Measurements from ENCODE around the gene DEFB115.
"Not testable (repeated sequence)": the region's sequence is repeated elsewhere in the genome, so short reads cannot be mapped to it uniquely, and the experiment has no call there.

DEFB115 gene

GRCh38 chr20:31274441-31274840 is 17.0 kb downstream of the DEFB115 start:
- no peaks in the 10 kb centered on the region for H3K9me2 ChIP-seq (replicated peaks; ENCODE audit: control insufficient read depth, low read length)
- H3K27me3 ChIP-seq (ENCODE audit: control insufficient read depth, low read length): no peaks in the 10 kb centered on the region
- no peak overlapping the region for H3K4me3 ChIP-seq (ENCODE audit: low read length)
- H3F3A ChIP-seq (ENCODE audit: control insufficient read depth, insufficient read depth): no peaks in the 10 kb centered on the region
- H3K36me3 ChIP-seq (ENCODE audit: control insufficient read depth, low read length): no peaks in the 10 kb centered on the region
- no peaks in the 10 kb centered on the region; the same call in 1 of the 2 replicates for H3K9me3 ChIP-seq (ENCODE audit: control insufficient read depth, insufficient read depth, low read length)
- no peaks in the 10 kb centered on the region for H3K79me2 ChIP-seq (ENCODE audit: control insufficient read depth, low read length)
- no peaks in the 10 kb centered on the region for H4K20me1 ChIP-seq (ENCODE audit: control insufficient read depth, insufficient read depth, low read depth, low read length)
- no peaks in the 10 kb centered on the region for H3K4me1 ChIP-seq (ENCODE audit: control insufficient read depth, low read length)
- no peak overlapping the region for H3K27ac ChIP-seq (ENCODE audit: low read depth, low read length)
- no peak overlapping the region for H3K4me2 ChIP-seq (ENCODE audit: low read length)
- TF ChIP-seq CTCF (IDR thresholded peaks at IDR 0.05; ENCODE audit: low read depth, low read length, poor library complexity, severe bottlenecking): no peak
- TF ChIP-seq EZH2phosphoT487 (IDR thresholded peaks at IDR 0.05; ENCODE audit: borderline replicate concordance, low read length): no peak

DNA sequence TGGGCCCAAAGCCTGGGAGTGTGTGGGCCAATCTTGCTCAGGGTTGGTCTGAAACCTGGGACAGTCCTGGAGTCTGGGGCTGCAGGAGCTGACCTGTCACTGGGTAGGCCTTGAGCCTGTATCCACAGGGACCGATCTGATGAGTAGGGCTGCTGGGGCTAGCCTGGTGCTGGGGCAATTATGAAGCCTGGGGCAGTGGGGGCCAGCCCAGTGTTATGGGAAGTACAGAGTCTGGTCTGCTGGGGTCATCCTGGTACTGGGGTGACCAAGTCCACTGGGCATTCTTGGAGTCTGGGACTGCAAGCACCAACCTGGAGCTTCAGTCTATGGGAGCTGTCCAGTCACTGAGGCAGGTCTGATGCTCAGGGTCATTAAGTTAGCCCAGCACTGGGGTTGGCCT is 20.7 kb downstream of the DEFB115 start:
- Histone ChIP-seq H3F3A (ENCODE audit: control insufficient read depth, insufficient read depth) (no peaks in the 10 kb centered on the region), H3K27me3 (ENCODE audit: control insufficient read depth, low read length) (no peaks in the 10 kb centered on the region), H4K20me1 (ENCODE audit: control insufficient read depth, insufficient read depth, low read depth, low read length) (no peaks in the 10 kb centered on the region), H3K4me2 (ENCODE audit: low read length) (no peak overlapping the region), H3K27ac (ENCODE audit: low read depth, low read length) (no peak overlapping the region), H3K4me1 (ENCODE audit: control insufficient read depth, low read length) (no peaks in the 10 kb centered on the region), H3K9me2 (replicated peaks; ENCODE audit: control insufficient read depth, low read length) (no peaks in the 10 kb centered on the region), H3K4me3 (ENCODE audit: low read length) (no peak overlapping the region), H3K9me3 (ENCODE audit: control insufficient read depth, insufficient read depth, low read length) (no peaks in the 10 kb centered on the region), H3K79me2 (ENCODE audit: control insufficient read depth, low read length) (no peaks in the 10 kb centered on the region), H3K36me3 (ENCODE audit: control insufficient read depth, low read length) (no peaks in the 10 kb centered on the region)
- TF ChIP-seq EZH2phosphoT487 (IDR thresholded peaks at IDR 0.05; ENCODE audit: borderline replicate concordance, low read length) (no peak), CTCF (IDR thresholded peaks at IDR 0.05; ENCODE audit: low read depth, low read length, poor library complexity, severe bottlenecking) (no peak)

DNA sequence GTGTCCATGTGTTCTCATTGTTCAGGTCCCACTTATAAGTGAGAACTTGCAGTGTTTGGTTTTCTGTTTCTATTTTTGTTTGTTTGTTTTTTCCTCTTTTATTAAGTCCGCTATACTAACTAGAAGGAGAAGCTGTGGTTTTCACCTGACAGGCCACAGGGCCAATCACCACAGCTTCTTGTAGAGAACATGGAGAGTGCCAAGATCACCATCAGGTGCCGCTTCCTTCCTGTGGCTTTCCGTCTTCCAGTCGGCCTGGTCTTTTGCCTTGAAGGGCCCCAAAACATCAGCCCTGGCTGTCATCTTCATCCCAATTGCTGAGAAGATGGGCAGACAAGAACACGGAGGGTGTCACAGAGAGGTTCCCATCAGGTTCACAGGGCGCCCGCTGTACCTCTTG is 27.5 kb downstream of the DEFB115 start:
- H4K20me1 ChIP-seq (ENCODE audit: control insufficient read depth, insufficient read depth, low read depth, low read length); H3K4me2 ChIP-seq (ENCODE audit: low read length); H3K27me3 ChIP-seq (ENCODE audit: control insufficient read depth, low read length); H3K9me3 ChIP-seq (ENCODE audit: control insufficient read depth, insufficient read depth, low read length); H3K36me3 ChIP-seq (ENCODE audit: control insufficient read depth, low read length); H3K27ac ChIP-seq (ENCODE audit: low read depth, low read length); H3K9me2 ChIP-seq (replicated peaks; ENCODE audit: control insufficient read depth, low read length); H3K4me1 ChIP-seq (ENCODE audit: control insufficient read depth, low read length); H3K4me3 ChIP-seq (ENCODE audit: low read length); H3K79me2 ChIP-seq (ENCODE audit: control insufficient read depth, low read length); H3F3A ChIP-seq (ENCODE audit: control insufficient read depth, insufficient read depth): not testable (repeated sequence)

- no peak within 1 kb of the TSS for H3K4me2 ChIP-seq (ENCODE audit: low read length)
- H3K27ac ChIP-seq (ENCODE audit: low read depth, low read length): no peak within 1 kb of the TSS
- no peaks in the 10 kb centered on the region for H4K20me1 ChIP-seq (ENCODE audit: control insufficient read depth, insufficient read depth, low read depth, low read length)
- no peaks in the 10 kb centered on the region for H3F3A ChIP-seq (ENCODE audit: control insufficient read depth, insufficient read depth)
- H3K9me3 ChIP-seq (ENCODE audit: control insufficient read depth, insufficient read depth, low read length): no peaks in the 10 kb centered on the region
- H3K4me1 ChIP-seq (ENCODE audit: control insufficient read depth, low read length): no peaks in the 10 kb centered on the region
- TF ChIP-seq EZH2phosphoT487 (IDR thresholded peaks at IDR 0.05; ENCODE audit: borderline replicate concordance, low read length) (no peak), CTCF (IDR thresholded peaks at IDR 0.05; ENCODE audit: low read depth, low read length, poor library complexity, severe bottlenecking) (no peak)
- H3K79me2 ChIP-seq (ENCODE audit: control insufficient read depth, low read length): no peaks in the 10 kb centered on the region
- H3K27me3 ChIP-seq (ENCODE audit: control insufficient read depth, low read length): no peaks in the 10 kb centered on the region
- H3K4me3 ChIP-seq (ENCODE audit: low read length): no peak within 1 kb of the TSS
- no peaks in the 10 kb centered on the region for H3K9me2 ChIP-seq (replicated peaks; ENCODE audit: control insufficient read depth, low read length)
- no peaks in the 10 kb centered on the region for H3K36me3 ChIP-seq (ENCODE audit: control insufficient read depth, low read length)
Observed at GRCh38 chr20:31308535-31309162, 51.2 kb downstream of the DEFB115 start, which contains the start of gene DEFB116. TSS of gene DEFB116 (minus strand) at chr20:31308585. CDS start at chr20:31308585, 0 bp downstream.

Data from DOHH2 (cell line).